CD4-positive, alpha-beta T cell treated with Interferon alpha-2 for 1 hour (primary cell): Measurements from ENCODE around the gene OR10A6.

Experiments used
- DNase-seq, 2 donors: peaks; one replicate each; pipeline ENCODE4 v3.0.0-alpha.2; 2020 to 2022

The OR10A6 gene, protein sequence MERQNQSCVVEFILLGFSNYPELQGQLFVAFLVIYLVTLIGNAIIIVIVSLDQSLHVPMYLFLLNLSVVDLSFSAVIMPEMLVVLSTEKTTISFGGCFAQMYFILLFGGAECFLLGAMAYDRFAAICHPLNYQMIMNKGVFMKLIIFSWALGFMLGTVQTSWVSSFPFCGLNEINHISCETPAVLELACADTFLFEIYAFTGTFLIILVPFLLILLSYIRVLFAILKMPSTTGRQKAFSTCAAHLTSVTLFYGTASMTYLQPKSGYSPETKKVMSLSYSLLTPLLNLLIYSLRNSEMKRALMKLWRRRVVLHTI

DNA sequence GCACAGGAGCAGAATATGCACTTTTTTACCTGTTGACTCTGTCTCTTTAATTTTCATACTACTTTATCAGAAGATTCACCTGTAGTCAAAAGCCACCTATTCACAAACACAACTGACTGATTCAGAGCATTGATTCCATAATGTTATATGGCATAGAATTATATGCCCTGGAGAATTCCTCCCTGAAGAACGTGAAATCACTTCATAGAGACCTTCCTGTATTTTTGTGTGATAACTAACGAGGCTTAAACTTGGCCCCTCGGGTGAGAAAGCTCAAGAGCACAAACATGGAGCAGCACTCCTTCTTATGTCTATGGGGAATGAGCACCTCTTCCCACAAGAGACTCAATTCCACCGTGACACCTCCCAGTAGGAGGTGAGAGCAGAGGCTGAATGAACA lies at the start of gene OR10A6:
Gene OR10A6, minus strand, starts transcription at position 101 of the 400 bp plus-strand sequence. CDS start 2,606 bp downstream, outside the sequence.
- no peak for DNase-seq

DNA sequence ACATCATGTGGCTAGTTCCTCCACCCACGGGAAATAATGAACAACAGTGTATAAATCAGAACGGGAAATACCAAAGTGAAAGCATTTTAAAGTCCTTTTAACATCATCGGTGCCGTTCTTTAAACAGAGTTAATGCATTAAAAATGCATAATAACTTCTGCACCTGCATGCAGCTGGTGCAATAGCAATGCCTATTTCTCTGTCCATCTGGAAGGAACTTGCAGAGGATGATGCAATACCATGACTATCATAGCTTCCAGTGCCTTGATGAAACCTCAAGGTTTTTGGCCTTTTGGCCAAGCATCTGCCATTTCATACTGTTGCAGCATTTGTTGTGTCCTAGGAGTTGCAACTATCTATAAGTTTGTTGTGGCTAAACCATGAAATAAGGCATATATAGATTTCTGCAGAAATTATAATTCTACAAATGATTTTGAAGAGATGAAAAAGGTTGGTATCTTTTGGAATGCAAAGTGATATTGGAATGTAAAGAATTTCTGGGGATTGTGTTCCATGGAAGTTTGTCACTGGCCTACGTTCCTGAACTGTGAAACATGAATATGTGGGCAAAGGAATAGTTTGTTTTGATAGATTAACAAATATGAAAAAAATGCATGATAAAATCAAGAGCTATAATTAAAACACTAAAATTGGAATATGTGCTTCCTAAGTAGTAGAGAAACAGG lies 46.3 kb upstream of the OR10A6 start:
- DNase-seq: no peak

DNA sequence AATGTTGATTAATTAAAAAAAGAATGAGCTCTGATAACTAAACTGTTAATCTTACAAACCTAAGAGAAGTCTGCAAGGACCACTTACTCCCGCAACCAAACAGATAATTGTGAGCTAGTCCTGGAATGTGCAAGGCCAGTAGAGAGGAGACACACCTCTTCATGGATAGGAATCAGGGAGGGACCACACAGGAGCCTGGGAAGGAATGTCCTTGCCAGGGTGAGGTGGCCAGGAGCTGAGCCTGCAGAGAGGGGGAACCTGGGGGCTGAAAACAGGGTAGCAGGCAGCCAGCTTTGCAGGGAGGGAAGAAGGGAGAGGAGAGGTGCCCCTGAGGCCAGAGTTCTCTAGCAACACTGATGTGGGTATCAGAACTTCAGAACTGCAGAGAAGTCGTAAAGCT lies 43.6 kb upstream of the OR10A6 start:
- no peak for DNase-seq

DNA sequence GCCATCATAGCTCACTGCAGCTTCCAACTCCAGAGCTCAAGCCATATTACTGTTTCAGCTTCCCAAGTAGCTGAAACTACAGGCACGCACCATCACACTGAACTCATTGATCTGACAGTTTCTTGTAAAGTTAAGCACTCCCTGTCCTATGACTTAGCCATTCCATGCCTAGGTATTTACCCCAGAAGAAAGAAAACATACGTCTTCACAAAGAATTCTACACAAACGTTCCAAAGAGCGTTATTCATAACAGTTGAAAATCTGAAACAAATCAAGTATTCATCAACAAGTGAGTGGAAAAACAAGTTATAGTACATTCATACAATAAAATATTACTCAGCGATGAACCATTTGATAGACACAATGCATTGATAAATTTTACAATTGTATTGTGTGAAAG lies 41.9 kb upstream of the OR10A6 start:
- no peak for DNase-seq

DNA sequence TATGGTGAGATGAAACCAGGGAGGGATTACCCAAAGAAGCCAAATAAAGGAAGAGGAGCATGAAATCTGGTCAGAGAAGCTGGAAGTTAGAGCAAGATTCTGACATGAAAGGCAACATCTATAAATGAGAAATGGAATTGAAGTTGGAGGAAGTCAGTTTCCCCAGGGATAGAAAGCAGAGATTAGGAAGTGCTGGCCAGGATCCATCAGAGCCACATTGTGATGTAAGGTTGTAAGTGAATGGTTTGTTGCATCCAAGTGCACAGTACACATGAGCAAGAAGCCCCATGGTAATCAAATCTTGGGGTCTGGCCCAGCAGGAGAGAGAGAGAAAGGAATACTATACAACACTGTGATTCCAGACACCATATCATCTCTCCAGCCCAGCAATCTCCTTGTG lies 40.8 kb upstream of the OR10A6 start:
- no peak for DNase-seq

DNA sequence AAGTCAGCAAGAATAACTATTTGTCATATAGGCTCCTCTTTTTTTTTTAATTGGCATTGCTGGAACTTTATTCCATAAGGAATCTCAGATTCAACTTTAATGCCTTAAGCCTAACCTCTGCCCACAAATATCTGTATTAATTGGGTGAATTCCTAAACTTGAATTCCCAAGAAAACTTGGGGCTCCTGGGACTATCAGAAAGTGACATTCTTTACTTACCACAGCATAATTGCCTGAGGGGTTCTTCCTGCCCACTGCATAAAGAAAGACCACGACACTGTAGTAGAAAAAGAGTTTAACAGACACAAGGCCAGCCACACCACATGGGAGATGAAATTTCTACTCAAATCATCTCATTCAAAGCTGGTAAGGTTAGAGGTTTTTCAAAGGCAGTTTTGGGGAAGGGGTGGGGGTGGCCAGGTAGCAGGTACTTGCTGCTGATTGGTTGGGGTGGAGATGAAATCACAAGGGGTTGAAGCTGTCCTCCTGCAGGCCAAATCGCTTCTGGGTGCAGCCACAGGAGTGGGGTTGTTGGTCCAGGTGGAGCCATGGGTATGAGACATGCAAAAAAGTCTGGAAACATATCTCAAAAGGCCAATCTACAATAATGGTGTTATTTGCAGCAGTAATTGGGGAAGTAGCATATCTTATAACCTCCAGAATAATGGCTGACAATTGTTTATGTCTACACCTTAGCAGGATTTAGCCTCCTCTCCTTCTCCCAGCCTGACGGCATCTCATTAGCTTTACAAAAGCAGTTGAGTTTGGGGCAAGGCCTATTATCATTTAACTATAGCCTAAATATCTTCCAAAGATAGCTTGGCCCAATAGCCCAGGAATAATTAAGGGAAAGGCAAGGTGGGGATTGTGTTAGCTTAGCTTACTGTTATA lies 38.9 kb upstream of the OR10A6 start:
- no peak for DNase-seq

DNA sequence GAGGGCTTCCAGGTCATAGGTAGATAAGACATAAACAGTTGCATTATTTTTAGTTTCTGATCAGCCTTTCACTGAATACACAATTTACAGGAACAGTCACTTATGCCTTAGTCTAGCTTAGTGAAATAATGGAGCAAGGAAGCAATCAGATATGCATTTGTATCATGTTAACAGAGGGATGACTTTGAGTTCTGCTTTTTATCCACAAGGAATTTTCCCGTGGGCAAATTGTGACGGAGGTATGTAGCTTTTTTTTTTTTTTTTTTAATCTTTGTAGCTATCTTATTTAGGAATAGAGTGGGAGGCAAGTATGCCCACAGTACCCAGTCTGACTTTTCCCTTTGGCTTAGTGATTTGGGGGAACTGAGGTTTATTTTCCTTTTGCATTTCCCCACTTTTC lies 37.6 kb upstream of the OR10A6 start:
- no peak for DNase-seq

DNA sequence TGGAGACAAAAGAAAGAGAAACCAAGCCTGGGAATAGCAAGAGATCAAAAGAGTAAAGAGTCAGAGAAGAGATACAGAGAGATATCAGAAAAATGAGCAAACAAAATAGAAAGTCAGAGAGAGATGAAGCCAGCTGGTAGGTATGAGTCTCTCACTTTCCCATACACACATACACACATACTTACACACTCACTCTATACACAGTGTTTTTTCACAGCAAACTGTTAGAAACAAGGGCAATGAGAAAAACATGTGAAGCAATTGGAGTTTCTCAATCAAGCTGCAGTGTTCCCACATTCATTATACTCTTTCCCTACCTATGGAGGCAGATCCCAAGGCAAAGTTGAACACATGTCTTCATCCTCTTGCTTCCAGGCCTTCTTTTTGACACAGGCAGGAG lies 36.8 kb upstream of the OR10A6 start:
- DNase-seq: no peak

DNA sequence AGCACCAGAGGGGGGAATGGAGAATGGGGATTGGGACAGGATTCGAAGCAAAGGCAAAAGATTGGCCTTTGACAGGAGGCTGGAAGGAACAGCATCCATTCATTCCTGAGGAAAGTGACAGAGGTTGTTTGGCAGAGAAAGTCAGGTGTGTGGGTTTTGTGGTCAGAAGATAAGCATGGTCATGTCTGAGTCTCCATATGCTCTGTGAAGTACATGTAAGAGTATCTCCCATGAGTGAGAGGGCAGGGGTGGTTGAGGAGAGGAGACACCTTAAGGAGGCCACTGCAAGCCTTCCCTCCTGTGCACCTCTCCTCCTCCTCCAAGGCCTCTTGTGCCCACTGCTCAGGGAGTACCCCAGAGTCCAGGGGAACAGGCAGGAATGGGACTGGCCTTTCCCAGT lies 36.0 kb upstream of the OR10A6 start:
- no peak for DNase-seq

DNA sequence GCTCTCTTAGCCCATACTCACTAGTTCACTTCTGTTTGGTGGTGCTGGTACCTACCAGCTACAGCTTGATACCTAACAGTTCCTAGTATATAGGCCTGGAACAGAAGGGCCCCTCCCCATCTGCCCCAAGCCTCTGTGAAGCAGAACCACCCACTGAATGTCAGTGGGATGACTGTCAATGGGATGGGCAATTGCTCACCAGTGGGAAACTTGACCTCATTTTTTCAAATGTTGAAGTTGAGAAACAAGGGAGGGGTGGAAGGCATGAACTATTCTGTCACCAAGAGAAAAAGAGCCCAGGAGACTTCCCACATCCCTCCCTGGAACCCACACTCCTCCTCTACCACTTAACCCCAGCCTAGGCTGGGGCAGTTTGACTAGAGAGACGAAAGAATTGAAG lies 34.3 kb upstream of the OR10A6 start, which contains the start of gene NLRP10:
Gene NLRP10, minus strand, starts transcription at position 62 of the 400 bp plus-strand sequence. CDS start 1,952 bp downstream, outside the sequence.
- no peak for DNase-seq

DNA sequence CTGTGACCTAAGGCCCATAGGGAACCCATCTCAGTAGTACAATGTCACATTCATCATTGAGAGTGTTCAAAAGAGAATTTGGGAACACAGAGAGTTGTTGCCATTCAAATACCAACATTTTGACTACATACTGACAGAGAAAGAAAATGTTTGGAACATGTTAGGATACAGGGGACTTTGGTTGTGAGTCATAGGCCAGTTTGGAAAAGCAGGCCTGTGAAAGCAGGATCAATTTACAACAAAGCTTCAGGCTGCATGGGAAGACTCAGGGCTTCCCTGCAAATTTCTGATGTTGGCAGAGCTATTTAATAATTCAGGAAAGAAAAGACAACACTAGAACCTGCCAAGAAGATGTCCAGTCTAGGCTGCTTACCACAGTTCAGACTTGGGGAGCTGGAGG lies 33.8 kb upstream of the OR10A6 start:
- no peak for DNase-seq

DNA sequence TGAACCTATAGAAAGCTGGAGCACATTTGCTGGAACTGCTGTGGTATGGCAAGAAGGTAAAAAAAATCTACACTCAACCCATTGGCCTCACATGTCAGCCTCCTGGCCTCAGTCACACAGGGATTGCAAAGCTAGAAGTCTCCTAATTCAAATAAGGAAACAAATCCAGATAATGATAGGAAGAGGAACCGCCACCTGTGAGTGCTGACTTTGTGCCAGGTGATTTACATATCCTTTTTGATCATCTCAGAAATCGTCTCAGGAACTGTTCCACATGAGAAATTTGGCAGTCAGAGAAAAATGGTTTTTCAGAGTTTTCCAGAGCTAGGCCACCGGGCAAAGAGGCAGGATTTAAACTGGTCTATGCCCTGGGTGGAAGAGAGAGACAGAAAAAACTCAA lies 33.2 kb upstream of the OR10A6 start:
- no peak for DNase-seq

DNA sequence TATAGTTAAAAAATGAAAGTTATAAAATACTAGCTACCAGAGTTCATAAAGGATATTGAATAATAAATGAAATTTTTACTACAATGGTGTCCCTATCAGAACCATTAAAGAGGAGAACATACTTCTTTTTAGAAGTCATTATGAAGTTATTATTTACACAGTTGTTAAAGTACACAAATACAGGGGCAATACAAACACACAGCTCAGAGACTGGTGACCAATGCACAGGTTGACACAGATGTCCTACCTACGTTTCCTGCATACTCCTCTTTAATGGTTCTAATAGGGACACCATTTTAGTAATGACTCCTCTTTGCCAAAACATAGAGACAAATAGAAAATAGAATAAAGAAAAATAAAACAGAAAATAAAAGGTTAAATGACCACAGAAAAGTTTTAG lies 24.1 kb upstream of the OR10A6 start:
- DNase-seq: no peak

DNA sequence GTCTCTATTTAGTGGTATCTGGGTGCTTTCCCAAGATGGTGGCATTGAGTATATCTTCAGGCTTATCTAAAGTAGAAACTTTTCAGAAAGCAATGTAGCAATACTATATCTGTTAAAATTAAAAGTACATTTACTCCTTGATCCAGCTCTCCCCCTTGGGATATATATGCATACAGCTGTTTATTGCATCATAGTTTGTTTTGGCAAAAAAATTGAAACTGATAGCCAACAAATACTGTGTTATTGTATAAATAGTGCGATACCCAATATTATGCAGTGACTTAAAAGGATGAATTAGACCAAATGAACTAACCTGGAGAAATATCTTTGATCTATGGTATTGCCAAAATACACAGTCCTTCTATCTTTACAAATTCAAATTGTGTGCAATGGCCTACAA lies 18.9 kb upstream of the OR10A6 start:
- DNase-seq: no peak

DNA sequence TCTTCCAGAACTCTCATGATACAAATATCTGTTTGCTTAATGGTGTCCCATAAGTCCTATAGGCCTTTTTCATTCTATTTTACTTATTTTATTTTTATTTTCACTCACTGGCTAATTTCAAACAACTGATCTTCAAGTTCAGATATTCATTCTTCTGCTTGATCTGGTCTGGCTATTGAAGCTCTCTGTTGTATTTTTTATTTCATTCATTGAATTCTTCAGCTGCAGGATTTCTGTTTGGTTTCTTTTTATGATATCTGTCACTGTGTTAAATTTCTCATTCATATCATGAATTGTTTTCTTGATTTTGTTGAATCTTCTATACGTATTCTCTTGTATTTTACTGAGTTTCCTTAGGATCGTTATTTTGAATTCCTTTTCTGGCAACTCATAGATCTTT lies 13.1 kb upstream of the OR10A6 start:
- no peak for DNase-seq

DNA sequence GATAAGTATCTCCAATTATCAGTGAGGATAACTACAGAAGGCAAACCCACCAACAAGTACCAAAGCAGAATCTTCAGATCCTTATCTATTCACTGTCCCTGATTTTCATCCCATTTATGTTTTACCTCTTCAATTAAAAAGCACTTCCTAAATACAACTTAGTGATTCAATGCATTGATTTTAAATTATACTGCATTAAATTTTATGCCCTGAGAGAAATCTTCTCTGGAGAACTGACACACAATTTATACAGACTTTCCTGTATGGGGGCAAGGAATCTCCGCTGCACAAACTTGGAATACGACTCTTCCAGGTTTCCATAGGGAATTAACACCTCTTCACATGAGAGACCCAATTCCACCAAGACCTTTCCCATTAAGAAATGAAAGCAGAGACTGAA lies 10.5 kb upstream of the OR10A6 start, which contains the start of gene OR10A3:
Gene OR10A3, minus strand, starts transcription at position 101 of the 400 bp plus-strand sequence. CDS start 2,188 bp downstream, outside the sequence.
- DNase-seq: no peak

DNA sequence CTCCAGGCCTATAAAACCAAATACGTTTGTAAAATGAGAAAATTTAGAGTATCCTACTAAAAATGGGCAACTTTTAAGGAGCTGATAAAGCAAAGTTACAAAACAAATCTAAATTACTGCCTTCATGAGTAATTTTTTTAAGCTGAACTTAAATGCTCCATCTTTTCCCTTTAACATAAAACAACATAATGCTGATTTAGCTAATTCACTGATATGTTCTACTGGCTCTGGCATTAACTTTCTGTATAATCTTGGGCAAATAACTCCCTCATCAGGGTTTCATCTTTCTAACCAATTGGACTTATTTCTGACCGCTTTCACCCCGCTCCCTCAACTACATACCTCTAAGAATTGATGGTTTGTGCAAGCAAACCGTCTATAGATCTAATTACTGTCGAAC lies 10.1 kb upstream of the OR10A6 start:
- no peak for DNase-seq

DNA sequence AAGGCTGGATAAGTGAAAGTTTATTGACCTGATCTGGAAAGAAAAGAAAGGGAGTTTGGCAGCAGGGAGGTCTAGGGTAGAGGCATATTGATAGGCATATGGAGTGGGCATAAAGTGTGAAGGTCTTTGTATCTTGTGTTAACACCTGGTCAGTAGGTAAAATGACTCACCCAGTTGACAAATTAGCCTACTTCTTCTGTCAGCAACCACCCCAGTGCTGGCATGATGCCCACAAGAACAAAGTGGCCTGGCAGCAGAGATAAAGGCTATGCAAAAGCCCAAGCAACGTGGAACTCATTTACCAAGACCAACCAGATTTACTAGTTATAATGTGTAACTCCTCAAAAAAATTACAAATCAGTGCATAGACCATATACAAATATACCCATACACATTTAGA lies 5.5 kb upstream of the OR10A6 start:
- DNase-seq: no peak

DNA sequence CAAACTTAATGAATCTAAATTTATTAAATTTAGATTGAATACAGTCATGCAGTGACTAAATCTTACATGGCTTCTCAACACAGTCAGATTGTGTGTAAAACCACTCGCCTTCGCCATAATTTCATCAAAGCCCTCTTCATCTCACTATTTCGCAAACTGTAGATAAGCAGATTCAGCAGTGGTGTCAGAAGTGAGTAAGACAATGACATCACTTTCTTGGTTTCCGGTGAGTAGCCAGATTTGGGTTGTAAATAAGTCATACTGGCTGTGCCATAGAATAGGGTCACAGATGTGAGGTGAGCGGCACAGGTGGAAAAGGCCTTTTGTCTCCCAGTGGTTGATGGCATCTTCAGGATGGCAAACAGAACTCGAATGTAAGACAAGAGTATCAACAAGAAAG lies 3.4 kb downstream of the OR10A6 start:
- DNase-seq: no peak

DNA sequence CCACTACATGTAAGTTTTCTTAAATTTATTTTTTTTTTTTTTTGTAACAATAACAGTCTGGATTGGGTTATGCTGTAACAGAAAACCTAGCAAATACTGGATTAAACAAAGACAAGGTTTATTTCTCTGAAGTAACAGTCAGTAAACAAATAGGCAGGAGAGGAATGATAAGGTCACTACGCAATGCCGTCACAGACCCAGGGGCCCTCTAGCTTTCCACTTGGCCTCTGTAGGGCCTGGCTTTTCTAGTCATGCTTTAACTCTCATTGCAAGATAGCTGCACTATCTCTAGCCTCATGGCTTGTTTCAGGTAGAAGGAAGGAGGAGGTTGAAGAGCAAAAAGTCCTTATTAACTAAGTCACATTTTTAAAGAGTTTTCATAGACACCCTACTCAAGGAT lies 6.5 kb downstream of the OR10A6 start:
- no peak for DNase-seq

DNA sequence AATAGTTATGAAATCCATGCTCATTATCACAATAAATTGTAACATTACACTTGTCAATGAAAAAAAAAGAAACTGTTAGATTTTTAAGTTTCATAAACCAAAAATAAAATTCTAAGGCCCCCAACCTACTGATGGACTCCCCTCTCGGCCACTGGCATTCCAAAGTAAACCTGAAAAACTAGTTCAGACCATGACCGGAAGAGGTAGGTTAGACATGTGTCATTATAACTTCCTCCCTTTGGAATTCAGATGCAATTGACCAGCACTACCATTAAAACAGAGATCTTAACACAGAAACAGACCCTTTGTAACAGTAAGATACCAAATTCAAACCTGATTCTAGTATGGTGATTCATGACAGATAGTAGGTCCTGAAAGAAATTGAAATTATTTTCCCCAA lies 12.9 kb downstream of the OR10A6 start:
- no peak for DNase-seq

DNA sequence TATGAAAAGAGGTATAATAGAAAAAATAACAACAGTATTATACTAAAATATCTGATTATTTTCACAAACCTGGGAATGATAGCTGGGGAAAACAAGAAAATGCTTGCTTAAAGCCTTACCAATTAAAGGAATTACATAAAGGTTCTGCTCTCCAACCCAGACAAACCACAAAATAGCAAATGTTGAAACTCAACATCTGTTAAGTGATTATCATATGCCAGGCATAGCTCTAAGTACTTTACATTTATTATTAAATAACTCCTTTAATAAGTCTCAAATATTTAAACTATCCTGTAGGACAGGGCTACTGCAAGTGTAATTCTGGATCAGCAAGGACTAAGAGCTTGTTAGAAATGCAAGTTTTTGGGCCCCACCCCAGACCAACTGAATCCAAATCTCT lies 20.1 kb downstream of the OR10A6 start:
- no peak for DNase-seq

DNA sequence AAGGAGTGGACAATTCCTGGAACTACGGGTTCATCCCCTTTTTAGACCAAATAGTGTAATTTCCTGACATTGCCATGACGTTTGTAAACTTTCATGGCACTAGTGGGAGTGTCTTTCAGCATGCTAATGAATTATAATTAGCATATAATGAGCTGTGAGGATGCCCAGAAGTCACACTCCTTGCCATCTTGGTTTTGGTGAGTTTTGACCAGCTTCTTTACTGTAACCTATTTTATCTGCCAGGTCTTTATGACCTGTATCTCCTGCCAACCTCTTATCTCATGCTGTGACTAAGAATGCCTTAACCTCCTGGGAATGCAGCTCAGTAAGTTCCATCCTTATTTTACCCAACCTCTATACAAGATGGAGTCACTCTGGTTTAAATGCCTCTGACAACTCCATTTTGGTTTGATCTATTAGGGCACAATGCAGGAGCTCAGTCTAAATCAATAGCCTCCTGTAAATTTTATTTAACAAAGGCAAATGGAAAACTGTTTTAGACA lies 20.7 kb downstream of the OR10A6 start:
- no peak for DNase-seq
